Mesenteric fat pad (tissue), 1 donor: ENCODE measurements around the gene PCCB. TPM values are rescaled to one million over a fixed set of nuclear protein-coding genes. Genes with fewer than 3 reads are reported as not detected.
"Not testable (repeated sequence)": the region's sequence is repeated elsewhere in the genome, so short reads cannot be mapped to it uniquely, and the experiment has no call there.

Source experiments
- DNase-seq: peaks from one replicate; pipeline ENCODE4 v3.0.0-alpha.2; 2020; ENCODE audit warnings: low spot score
- total RNA-seq: library from RNA; stranded (reverse); fragmentation: NEBNext Ultra II Directional; extraction: Animal tissue kit (Norgen Biotek cat#: 25700); gene quantifications from one replicate; pipeline ENCODE4 v1.2.1, GENCODE V29; 2021
- donor health status: DM: yes; HTN: yes; CAD: no.

The PCCB gene
- total RNA-seq, 1 donor from 2014 or later = 28.5 TPM

DNA sequence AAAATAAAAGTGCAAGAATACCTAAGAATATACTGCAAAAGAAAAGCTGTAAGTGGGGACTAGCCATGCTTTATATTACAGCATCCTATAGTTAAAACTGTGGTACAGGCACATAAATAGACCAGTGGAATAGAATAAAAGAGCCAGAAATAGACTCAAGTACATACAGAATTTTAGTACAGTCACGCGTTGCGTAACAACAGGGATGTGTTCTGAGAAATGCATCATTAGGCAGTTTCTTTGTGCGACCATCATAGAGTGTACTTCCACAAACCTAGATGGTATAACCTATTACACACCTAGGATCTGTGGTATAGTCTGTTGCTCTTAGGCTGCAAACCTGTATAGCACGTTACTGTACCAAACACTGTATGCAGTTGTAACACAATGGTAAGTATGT is 61.8 kb downstream of the PCCB start:
- DNase-seq = no peak

DNA sequence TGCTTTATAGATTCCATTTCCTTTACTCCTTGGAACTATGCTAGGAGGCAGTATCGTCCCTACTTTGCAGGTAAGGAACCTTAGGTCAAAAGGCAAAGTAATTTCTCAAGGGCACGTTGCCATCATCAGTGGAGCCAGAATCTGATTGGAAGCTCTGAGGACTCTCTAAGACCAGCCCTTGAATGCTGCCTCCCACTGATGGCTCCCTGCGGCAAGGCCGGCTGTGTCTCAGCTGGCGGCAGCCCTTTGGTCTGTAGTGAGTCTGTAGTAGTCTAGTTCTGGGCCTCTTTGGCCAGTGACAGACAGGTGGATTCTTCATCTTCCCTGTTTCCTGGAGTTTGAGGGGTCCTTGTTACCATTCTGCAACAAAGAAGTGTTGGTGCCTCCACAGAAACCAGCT is 76.2 kb downstream of the PCCB start:
- peak; percentile 51 for DNase-seq

- DNase-seq = peak; percentile 72
Observed at GRCh38 chr3:136327671-136328070, 77.5 kb downstream of the PCCB start.

GRCh38 chr3:136329593-136329992 is 79.5 kb downstream of the PCCB start:
- DNase-seq = peak; percentile 43

- no peak for DNase-seq
Observed at GRCh38 chr3:136330900-136331299, 80.8 kb downstream of the PCCB start.

- DNase-seq = no peak
Observed at GRCh38 chr3:136332302-136332701, 82.2 kb downstream of the PCCB start.

- DNase-seq = peak; percentile 14
Observed at GRCh38 chr3:136332776-136333175, 82.6 kb downstream of the PCCB start.

DNA sequence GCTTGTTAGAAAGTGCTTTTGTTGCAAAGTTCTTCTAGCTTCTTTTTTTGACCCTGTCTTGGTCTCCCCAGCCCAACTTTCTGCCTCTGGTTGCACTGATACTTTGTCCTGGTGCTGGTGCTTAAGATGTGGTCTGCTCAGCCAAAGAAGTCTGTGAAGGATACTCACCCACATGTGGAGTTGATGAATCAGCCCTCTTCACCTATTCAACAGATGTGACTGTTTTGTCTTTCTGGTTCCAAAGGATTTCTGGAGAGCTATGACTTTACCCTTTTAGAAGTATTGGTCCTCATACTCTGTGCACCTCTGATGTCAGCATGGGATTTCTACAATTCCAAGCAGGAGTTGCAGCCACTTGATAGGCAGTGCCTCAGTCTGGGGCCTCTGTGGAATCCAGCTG is 84.1 kb downstream of the PCCB start:
- no peak for DNase-seq

- peak; percentile 51 for DNase-seq
Observed at GRCh38 chr3:136334726-136335125, 84.6 kb downstream of the PCCB start.

GRCh38 chr3:136336329-136337100 is 86.4 kb downstream of the PCCB start:
- DNase-seq = peak; percentile 39

- DNase-seq = no peak
Observed at GRCh38 chr3:136343446-136343845, 93.3 kb downstream of the PCCB start.

DNA sequence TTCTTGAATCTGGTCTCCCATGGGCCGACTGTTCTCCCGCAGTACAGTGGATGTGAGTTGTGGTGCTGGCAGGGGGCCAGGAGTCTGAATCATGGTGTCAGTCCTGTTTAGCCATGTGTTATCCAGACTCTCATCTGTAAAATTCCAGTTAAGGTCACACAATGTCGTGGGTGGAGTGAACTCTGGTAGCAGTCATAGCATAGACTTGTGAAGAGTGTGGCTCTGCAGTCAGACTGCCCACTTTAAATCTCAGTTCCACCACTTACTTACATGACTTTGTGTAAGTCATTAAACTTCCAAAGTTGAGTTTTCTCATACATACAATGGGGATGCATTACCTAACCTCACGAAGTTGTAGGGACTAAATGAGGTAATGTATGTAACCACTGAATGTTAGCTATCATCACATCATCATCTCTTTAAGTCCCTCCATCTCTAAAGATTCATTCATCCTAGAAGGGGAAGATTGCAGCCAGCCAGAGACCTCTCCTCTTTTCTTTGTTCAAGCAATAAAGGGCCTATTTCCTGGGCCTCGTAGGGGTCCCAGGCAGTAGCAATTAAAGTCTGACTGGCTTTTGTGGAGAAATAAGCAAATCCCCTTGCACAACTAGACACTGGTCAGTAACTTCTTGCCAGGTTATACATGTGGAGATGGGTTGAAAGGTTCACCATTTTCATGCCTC is 93.9 kb downstream of the PCCB start:
- DNase-seq = peak; percentile 92

DNA sequence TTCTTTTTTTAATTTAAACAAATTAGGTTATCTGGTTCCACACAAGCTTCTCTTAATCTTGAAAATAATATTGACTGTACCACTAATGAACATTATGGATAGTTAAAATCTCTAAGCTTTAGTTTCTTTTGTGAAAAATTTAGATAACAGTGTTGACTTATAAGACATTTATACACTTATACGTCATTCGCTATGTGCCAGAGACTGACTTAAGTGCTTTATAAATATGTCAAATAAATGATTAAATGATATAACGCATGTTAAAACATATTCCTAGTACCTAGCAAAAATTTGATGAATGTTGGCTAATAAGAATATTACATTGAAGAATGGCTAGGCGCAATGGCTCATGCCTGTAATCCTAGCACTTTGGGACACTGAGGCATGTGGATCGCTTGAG is 96.3 kb downstream of the PCCB start:
- DNase-seq = no peak

DNA sequence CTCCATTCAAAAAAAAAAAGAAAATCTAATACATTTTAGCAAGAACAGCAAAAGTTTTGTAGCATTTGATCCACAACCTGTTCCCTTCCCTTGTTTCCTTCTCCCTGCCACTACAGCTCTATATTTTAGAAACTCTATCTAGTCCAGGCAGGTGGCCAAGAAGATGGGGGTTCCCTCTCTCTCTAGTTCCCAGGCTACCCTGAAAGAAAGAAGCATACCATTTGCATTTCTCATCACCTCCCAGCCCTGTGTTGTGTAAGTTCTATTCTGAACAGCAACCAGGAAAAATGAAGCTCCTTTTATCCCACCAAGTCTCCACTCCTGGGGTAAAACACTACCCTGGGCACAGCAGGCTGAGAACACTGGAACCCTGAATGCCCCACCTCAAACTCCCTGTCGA is 100.0 kb downstream of the PCCB start:
- DNase-seq = no peak

- DNase-seq = no peak
Observed at GRCh38 chr3:136350557-136350956, 100.4 kb downstream of the PCCB start.

- DNase-seq = no peak
Observed at GRCh38 chr3:136351351-136351750, 101.2 kb downstream of the PCCB start.

GRCh38 chr3:136351905-136352304 is 101.8 kb downstream of the PCCB start:
- DNase-seq = no peak

GRCh38 chr3:136353461-136353860 is 103.3 kb downstream of the PCCB start:
- DNase-seq = no peak

GRCh38 chr3:136366289-136366688 is 116.1 kb downstream of the PCCB start:
- DNase-seq = no peak

GRCh38 chr3:136375800-136376199 is 125.7 kb downstream of the PCCB start:
- not testable (repeated sequence) for DNase-seq

GRCh38 chr3:136377508-136377907 is 127.4 kb downstream of the PCCB start:
- DNase-seq = no peak

GRCh38 chr3:136378011-136378410 is 127.9 kb downstream of the PCCB start:
- DNase-seq = no peak
